Fibroblast of the aortic adventitia (primary cell): Measurements from ENCODE around the gene AKAP1. TPM values are rescaled to one million over a fixed set of nuclear protein-coding genes. Genes with fewer than 3 reads are reported as not detected.

Source experiments
- DNase-seq: peaks from one replicate; pipeline ENCODE4 v3.0.0-alpha.2; 2010; ENCODE audit warnings: low read depth
- H3K4me3 ChIP-seq: 2 replicates; pipeline ENCODE4 v1.5.1; 2011; ENCODE audit warnings: low read depth, mild to moderate bottlenecking, control low read depth, low read length, moderate library complexity
- CTCF ChIP-seq: IDR thresholded peaks from 2 replicates; pipeline ENCODE4 v1.5.1; 2011; ENCODE audit warnings: mild to moderate bottlenecking, low read length, control low read depth, inconsistent platforms; ENCODE audit not compliant: insufficient read depth
- total RNA-seq: library from RNA; depleted of rRNA; stranded (reverse); fragments of >200 nt; gene quantifications from 2 replicates; pipeline ENCODE4 v1.2.3, GENCODE V29; 2012; ENCODE audit warnings: low replicate concordance

AKAP1 gene
- total RNA-seq, 1 donor: 12.9 TPM

DNA sequence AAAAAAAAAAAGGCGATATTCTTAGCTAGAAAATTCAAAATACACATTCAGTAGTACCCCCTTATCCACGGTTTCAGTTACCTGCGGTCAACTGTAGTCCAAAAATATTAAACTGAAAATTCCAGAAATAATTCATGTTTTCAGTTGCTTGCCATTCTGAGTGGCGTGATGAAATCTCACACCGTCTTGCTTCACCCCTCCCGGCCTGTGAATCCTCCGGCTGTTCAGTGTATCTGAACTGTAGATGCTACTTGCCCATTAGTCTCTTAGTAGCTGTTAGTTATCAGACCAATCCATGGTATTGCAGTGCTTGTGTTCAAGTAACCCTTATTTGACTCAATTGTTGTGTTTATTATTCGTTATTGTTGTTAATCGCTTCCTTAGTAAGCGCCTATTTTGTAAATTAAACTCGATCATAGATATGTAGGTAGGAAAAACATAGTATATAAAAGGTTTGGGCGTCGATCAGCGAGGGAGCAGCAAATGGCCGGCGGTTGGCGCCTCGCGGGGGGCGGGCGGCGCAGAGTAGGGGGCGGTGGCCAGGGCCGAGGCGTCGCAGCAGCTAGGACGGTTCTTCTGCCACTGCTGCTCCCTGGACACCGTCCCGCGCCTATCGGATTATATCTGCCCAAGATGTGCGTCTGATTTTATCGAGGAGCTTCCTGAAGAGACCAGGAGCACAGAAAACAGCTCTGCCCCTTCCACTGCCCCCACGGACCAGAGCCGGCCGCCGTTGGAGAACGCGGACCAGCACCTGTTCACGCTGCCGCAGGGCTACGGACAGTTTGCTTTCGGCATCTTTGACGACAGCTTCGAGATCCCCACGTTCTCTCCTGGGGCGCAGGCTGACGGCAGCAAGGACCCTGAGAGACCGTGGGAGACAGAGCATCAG lies 39.8 kb upstream of the AKAP1 start:
- H3K4me3 ChIP-seq: no peak overlapping the region
- no peak for TF ChIP-seq CTCF
- DNase-seq: no peak

DNA sequence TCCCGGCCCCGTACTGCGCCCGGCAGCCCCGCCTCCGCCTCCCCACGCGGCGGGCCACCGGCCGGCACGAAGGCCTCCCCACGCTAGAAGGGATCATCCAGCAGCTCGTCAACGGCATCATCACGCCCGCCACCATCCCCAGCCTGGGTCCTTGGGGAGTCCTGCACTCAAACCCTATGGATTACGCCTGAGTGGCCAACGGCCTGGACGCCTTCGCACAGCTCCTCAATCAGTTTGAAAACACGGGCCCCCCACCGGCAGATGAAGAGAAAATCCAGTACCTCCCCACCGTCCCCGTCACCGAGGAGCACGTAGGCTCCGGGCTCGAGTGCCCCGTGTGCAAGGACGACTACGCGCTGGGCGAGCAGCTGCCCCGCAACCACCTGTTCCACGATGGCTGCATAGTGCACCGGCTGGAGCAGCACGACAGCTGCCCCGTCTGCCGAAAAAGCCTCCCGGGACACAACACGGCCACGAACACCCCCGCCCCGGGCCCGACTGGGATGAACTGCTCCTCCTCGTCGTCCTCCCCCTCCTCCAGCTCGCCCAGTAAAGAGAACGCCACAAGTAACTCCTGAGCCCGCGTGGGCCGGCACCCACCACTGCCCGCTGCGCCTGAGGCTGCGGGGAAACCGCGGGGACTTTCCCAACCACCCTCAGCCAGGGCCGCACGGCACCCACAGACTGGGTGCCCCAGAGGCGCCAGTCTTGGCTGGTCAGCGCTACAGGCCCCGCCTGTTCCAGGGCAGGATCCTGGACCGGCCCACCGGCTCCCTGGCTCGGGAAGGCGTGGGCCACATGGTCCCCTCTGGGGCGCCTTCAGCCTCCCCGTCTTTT lies 39.0 kb upstream of the AKAP1 start:
- H3K4me3 ChIP-seq: no peak overlapping the region
- TF ChIP-seq CTCF: no peak
- DNase-seq: no peak

DNA sequence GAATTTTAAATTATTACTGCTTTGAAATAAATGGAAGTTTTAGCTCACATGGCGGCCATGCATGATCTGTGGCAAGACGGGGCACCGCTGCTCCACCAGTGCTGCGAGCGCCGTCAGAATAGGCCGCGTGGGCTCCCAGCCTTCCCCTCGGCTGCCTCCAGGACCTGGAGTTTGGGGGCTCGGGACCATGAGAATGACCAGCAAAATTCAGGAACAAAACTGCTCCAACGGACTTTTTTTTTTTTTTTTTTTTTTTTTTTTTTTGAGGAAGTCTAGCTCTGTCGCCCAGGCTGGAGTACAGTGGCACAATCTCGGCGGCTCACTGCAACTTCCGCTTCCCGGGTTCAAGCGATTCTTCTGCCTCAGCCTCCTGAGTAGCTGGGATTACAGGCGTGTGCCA lies 38.3 kb upstream of the AKAP1 start:
- DNase-seq: no peak
- no peak for TF ChIP-seq CTCF

GRCh38 chr17:57048096-57048495 lies 37.0 kb upstream of the AKAP1 start:
- H3K4me3 ChIP-seq: no peak overlapping the region
- DNase-seq: no peak
- no peak for TF ChIP-seq CTCF

More for the DNA sequence above, 38.3 kb upstream of the AKAP1 start:
- no peak overlapping the region for H3K4me3 ChIP-seq

- DNase-seq: no peak
- TF ChIP-seq CTCF: no peak
- H3K4me3 ChIP-seq: no peak overlapping the region
These were observed 34.7 kb upstream of the AKAP1 start for GRCh38 chr17:57050306-57050705.

DNA sequence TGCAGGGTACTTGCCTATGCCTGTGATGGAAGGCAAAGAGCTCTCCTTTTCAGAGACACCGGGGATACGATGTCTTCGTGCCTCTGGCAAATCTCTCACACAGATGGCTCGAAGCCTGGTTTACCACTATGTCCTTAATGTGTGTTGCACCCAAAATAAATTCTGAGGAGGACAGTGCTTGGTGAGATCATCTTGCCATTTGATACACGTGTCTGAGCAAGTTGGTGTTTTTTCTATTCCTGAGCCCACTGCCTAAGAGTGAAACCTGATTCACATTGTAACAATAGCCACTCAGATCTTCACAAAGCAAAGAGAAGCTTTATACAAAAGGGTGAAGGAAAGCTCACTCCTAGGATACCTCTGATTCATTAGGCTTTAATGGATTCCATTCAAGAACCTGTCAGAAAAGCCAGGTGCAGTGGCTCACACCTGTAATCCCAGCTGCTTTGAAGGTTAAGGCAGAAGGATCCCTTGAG lies 33.1 kb upstream of the AKAP1 start:
- H3K4me3 ChIP-seq: no peak overlapping the region
- no peak for TF ChIP-seq CTCF
- no peak for DNase-seq
